Suprapubic skin (tissue), 4 donors: Measurements from ENCODE around the gene PLA1A.

ENCODE experiments used
- CTCF ChIP-seq, 2 donors: fragments of 200-600 bp in 1 of 2; fragments of 450-650 bp in 1 of 2; sonication (generic) in 1 of 2; IDR thresholded peaks; one replicate each; pipeline ENCODE4 v1.5.1; 2016 to 2019; ENCODE audit warnings: antibody characterized with exemption in 2 of 2, mild to moderate bottlenecking in 1 of 2, moderate library complexity in 1 of 2
- POLR2A ChIP-seq, 2 donors: fragments of 450-650 bp; IDR thresholded peaks; one replicate each; pipeline ENCODE4 v1.6.1; 2017; ENCODE audit warnings: antibody characterized with exemption in 2 of 2, mild to moderate bottlenecking in 2 of 2, moderate library complexity in 2 of 2
- POLR2AphosphoS5 ChIP-seq, 3 donors: sonication (generic); formaldehyde crosslinking; IDR thresholded peaks; one replicate each; pipeline ENCODE4 v1.6.1; 2017; ENCODE audit warnings: antibody characterized with exemption in 3 of 3

GRCh38 chr3:119647843-119648575, 50.3 kb downstream of the PLA1A start:
- TF ChIP-seq CTCF (IDR thresholded peaks at IDR 0.05) (no peak), POLR2A (IDR thresholded peaks at IDR 0.05) (no peak), POLR2AphosphoS5 (IDR thresholded peaks at IDR 0.05) (no peak)
